K562 (cell line): ENCODE data around the gene DOLK. TPM values are rescaled to one million over a fixed set of nuclear protein-coding genes. Genes with fewer than 3 reads are reported as not detected.
A peak's percentile ranks its signal among the peaks of the same experiment; 100 is the strongest.

Experiments
- CXXC5 ChIP-seq: fragments of 250-450 bp; sonication (Bioruptor Pico); IDR thresholded peaks from 2 replicates; pipeline ENCODE4 v1.8.0; 2022; ENCODE audit warnings: inconsistent platforms, mild to moderate bottlenecking, moderate library complexity
- ESRRB ChIP-seq: fragments of 250-450 bp; sonication (Bioruptor Pico); IDR thresholded peaks from 2 replicates; pipeline ENCODE4 v1.5.0; 2020; ENCODE audit warnings: mild to moderate bottlenecking, moderate library complexity, borderline replicate concordance
- FOS ChIP-seq: IDR thresholded peaks from 3 replicates; pipeline ENCODE4 v1.6.1; 2011; ENCODE audit not compliant: insufficient read length; ENCODE audit errors: extremely low read depth
- FOXJ2 ChIP-seq: fragments of 200-800 bp; sonication (Bioruptor generic); IDR thresholded peaks from 2 replicates; pipeline ENCODE4 v1.6.1; 2016; ENCODE audit warnings: missing genetic modification characterization, missing compliant biosample characterization
- HOXB6 ChIP-seq: fragments of 250-450 bp; sonication (Bioruptor Pico); IDR thresholded peaks from 2 replicates; pipeline ENCODE4 v1.5.1; 2022; ENCODE audit warnings: mild to moderate bottlenecking, borderline replicate concordance
- IRF1 ChIP-seq: sonication (generic); formaldehyde crosslinking; IDR thresholded peaks from 2 replicates; pipeline ENCODE4 v1.8.0; 2022; ENCODE audit warnings: missing genetic modification reagents, mild to moderate bottlenecking, borderline replicate concordance
- KDM2B ChIP-seq: fragments of 250-450 bp; sonication (Bioruptor Pico); IDR thresholded peaks from 2 replicates; pipeline ENCODE4 v1.8.0; 2021; ENCODE audit warnings: mild to moderate bottlenecking, moderate library complexity
- MCM3 ChIP-seq: fragments of 450-650 bp; IDR thresholded peaks from 2 replicates; pipeline ENCODE4 v1.6.1; 2016
- MIER1 ChIP-seq: fragments of 450-650 bp; IDR thresholded peaks from 2 replicates; pipeline ENCODE4 v1.6.1; 2016; ENCODE audit warnings: antibody characterized with exemption, mild to moderate bottlenecking, low read depth
- PHF8 ChIP-seq: fragments of 200-600 bp; sonication (generic); IDR thresholded peaks from 2 replicates; pipeline ENCODE4 v1.6.1; 2012; ENCODE audit warnings: mixed run types, mild to moderate bottlenecking, inconsistent platforms, low read length, moderate library complexity, borderline replicate concordance
- POLR3A ChIP-seq: IDR thresholded peaks from 2 replicates; pipeline ENCODE4 v1.6.1; 2011; ENCODE audit warnings: borderline replicate concordance, mild to moderate bottlenecking, moderate library complexity; ENCODE audit not compliant: insufficient read length, insufficient read depth; ENCODE audit errors: extremely low read depth
- PPARD ChIP-seq: fragments of 250-450 bp; sonication (Bioruptor Pico); IDR thresholded peaks from 2 replicates; pipeline ENCODE4 v1.8.0; 2022; ENCODE audit warnings: inconsistent platforms, mild to moderate bottlenecking, moderate library complexity
- RBM15 ChIP-seq: fragments of 200-400 bp; formaldehyde crosslinking; IDR thresholded peaks from 2 replicates; pipeline ENCODE4 v1.6.1; 2018; ENCODE audit warnings: mild to moderate bottlenecking, low read length, moderate library complexity; ENCODE audit not compliant: insufficient read depth
- RBM34 ChIP-seq: fragments of 200-400 bp; formaldehyde crosslinking; IDR thresholded peaks from 2 replicates; pipeline ENCODE4 v1.6.1; 2018; ENCODE audit warnings: low read length, borderline replicate concordance; ENCODE audit not compliant: insufficient read depth
- SETDB1 ChIP-seq: IDR thresholded peaks from one replicate; pipeline ENCODE4 v1.6.1; 2012; ENCODE audit warnings: low read length, control low read depth, inconsistent platforms
- SMARCA4 ChIP-seq: fragments of 450-650 bp; IDR thresholded peaks from 2 replicates; pipeline ENCODE4 v1.6.1; 2016
- SP2 ChIP-seq: IDR thresholded peaks from 2 replicates; pipeline ENCODE4 v1.6.1; 2011; ENCODE audit warnings: mild to moderate bottlenecking, low read depth, low read length, moderate library complexity; ENCODE audit not compliant: poor library complexity, severe bottlenecking; ENCODE audit errors: extremely low read depth
- TCFL5 ChIP-seq: fragments of 250-450 bp; sonication (Bioruptor Pico); conservative IDR thresholded peaks from 2 replicates; pipeline ENCODE4 v1.6.1; 2021; ENCODE audit warnings: mild to moderate bottlenecking, moderate library complexity, matching md5 sums
- TFE3 ChIP-seq: fragments of 450-650 bp; formaldehyde crosslinking; IDR thresholded peaks from 2 replicates; pipeline ENCODE4 v1.4.0; 2020; ENCODE audit warnings: mild to moderate bottlenecking, mixed read lengths
- THRAP3 ChIP-seq: fragments of 450-650 bp; IDR thresholded peaks from 2 replicates; pipeline ENCODE4 v1.6.1; 2016; ENCODE audit warnings: mild to moderate bottlenecking, inconsistent platforms, borderline replicate concordance
- ZBTB17 ChIP-seq: fragments of 450-650 bp; formaldehyde crosslinking; IDR thresholded peaks from 2 replicates; pipeline ENCODE4 v1.4.0; 2020; ENCODE audit warnings: mild to moderate bottlenecking
- ZBTB5 ChIP-seq: fragments of 450-650 bp; IDR thresholded peaks from 2 replicates; pipeline ENCODE4 v1.6.1; 2017; ENCODE audit warnings: antibody characterized with exemption
- ZNF436 ChIP-seq: fragments of 250-450, 450-650 bp; sonication (Bioruptor Pico); formaldehyde crosslinking; IDR thresholded peaks from 2 replicates; pipeline ENCODE4 v1.7.0; 2020; ENCODE audit warnings: mild to moderate bottlenecking
- ZNF586 ChIP-seq: fragments of 450-650 bp; formaldehyde crosslinking; conservative IDR thresholded peaks from 2 replicates; pipeline ENCODE4 v1.4.0; 2020; ENCODE audit warnings: mild to moderate bottlenecking, moderate library complexity
- ZNF589 ChIP-seq: fragments of 200-800 bp; sonication (Bioruptor generic); IDR thresholded peaks from 2 replicates; pipeline ENCODE4 v1.6.1; 2016; ENCODE audit warnings: low read depth, missing genetic modification characterization, missing compliant biosample characterization
- ZZZ3 ChIP-seq: fragments of 450-650 bp; IDR thresholded peaks from 2 replicates; pipeline ENCODE4 v1.6.1; 2016; ENCODE audit warnings: antibody characterized with exemption, mild to moderate bottlenecking, moderate library complexity
- polyA plus RNA-seq, 8 experiments: library from polyadenylated mRNA; depleted of rRNA in 4 of 8; stranded (reverse) in 5 of 8; unstranded in 3 of 8; fragments of >200 nt; fragmentation: Nextera tagmentation in 2 of 8; fragmentation: Illumina TruSeq in 1 of 8; extraction: Ambion mirVana in 2 of 8; extraction: Trizol in 1 of 8; gene quantifications; 2 replicates each; pipeline versions ENCODE4 v1.2.1 to v1.2.3, GENCODE V29; 2011 to 2014; ENCODE audit warnings: inconsistent platforms in 1 of 8, missing spikeins in 1 of 8
- total RNA-seq, 7 experiments: library from RNA; depleted of rRNA in 6 of 7; stranded (reverse); fragments of >200 nt in 6 of 7; fragmentation: Illumina TruSeq in 2 of 7; extraction: Trizol in 2 of 7; gene quantifications; 2 replicates each; pipeline versions ENCODE4 v1.2.1 to v1.2.3, GENCODE V29; 2011 to 2021; ENCODE audit warnings: low replicate concordance in 1 of 7

DOLK gene
- total and polyA plus RNA-seq, 9 of the 15 experiments (the other 6 are each of a cell fraction or from before 2014, with no cell fraction given) = 2.6 to 14.2 (median 11.7) TPM

GRCh38 chr9:128947527-128948301 lies at the start of gene DOLK, which contains the start of gene NUP188 (continued):
- TF ChIP-seq HOXB6 (CRISPR knock-in tag) (no peak), TFE3 (CRISPR knock-in tag) (peak; percentile 100), IRF1 (CRISPR knock-in tag) (no peak), RBM15 (no peak), PPARD (no peak), ZNF589 (CRISPR knock-in tag) (no peak), MCM3 (no peak), ESRRB (CRISPR knock-in tag) (no peak), ZNF436 (CRISPR knock-in tag) (peak; percentile 31; the same call in 1 of the 2 replicates), THRAP3 (no peak), ZZZ3 (no peak), POLR3A (no peak), TCFL5 (CRISPR knock-in tag) (no peak), FOXJ2 (tag) (no peak), PHF8 (peak; percentile 99; the same call in 1 of the 2 replicates), SETDB1 (peak; percentile 29), CXXC5 (peak; percentile 85), SMARCA4 (0 out of 2 replicates have a peak, but pooled peaks have one; percentile 30), FOS (no peak), ZBTB17 (CRISPR knock-in tag) (peak; percentile 12; the same call in 1 of the 2 replicates), KDM2B (CRISPR knock-in tag) (no peak), SP2 (no peak), ZBTB5 (no peak), RBM34 (no peak), ZNF586 (CRISPR knock-in tag) (no peak), MIER1 (no peak)
